Activated CD8-positive, alpha-beta memory T cell treated with anti-CD3 and anti-CD28 coated beads, Interleukin-2, amount 10 ng/mL, durations not matched to agents 7 days and 5 days (primary cell): ENCODE results near the gene ATP6V0B. TPM values are rescaled to one million over a fixed set of nuclear protein-coding genes. Genes with fewer than 3 reads are reported as not detected.

Experiments
- ATAC-seq: fragments of 150-1000 bp; cut with Tn5 transposase; one replicate; pipeline ENCODE4 v1.10.0; 2021; ENCODE audit warnings: moderate library complexity
- CTCF ChIA-PET: fragments of 350-600 bp; sonication (Branson Sonifier 250); formaldehyde crosslinking; loops from one replicate; lab custom pipeline; 2021; ENCODE audit warnings: antibody characterized with exemption; lab: Charles Lee
- DNase-seq: peaks from one replicate; pipeline ENCODE4 v3.0.0-alpha.2; 2020
- H3K27ac Mint-ChIP-seq: one replicate; pipeline ENCODE4 v1.8.0; 2021; ENCODE audit warnings: mild to moderate bottlenecking, mixed read lengths
- H3K27me3 Mint-ChIP-seq: one replicate; pipeline ENCODE4 v1.8.0; 2021; ENCODE audit warnings: mixed read lengths
- H3K36me3 Mint-ChIP-seq: one replicate; pipeline ENCODE4 v1.8.0; 2021; ENCODE audit warnings: mild to moderate bottlenecking, mixed read lengths
- H3K4me1 Mint-ChIP-seq: one replicate; pipeline ENCODE4 v1.8.0; 2021; ENCODE audit warnings: mixed read lengths
- H3K4me3 Mint-ChIP-seq: one replicate; pipeline ENCODE4 v1.8.0; 2021; ENCODE audit warnings: mild to moderate bottlenecking, moderate library complexity, mixed read lengths
- H3K9me3 Mint-ChIP-seq: one replicate; pipeline ENCODE4 v1.8.0; 2022; ENCODE audit warnings: low read depth, mixed read lengths
- total RNA-seq, 2 experiments: library from RNA; stranded (reverse); gene quantifications; one replicate each; pipeline ENCODE4 v1.2.3, GENCODE V29; 2021

The ATP6V0B gene
- total RNA-seq, 2 experiments from 2014 or later: 108 to 139 TPM

- peaks cover 12% of the 10 kb centered on the region for H3K4me1 Mint-ChIP-seq
- no peaks in the 10 kb centered on the region for H3K36me3 Mint-ChIP-seq
- DNase-seq (no peak), ATAC-seq (no peak)
- H3K9me3 Mint-ChIP-seq: no peaks in the 10 kb centered on the region
- CTCF ChIA-PET: interaction anchor here (2.6 kb wide), 1 partner anchor 11 kb away, joined by 11 read pairs; no protein-coding TSS in a partner anchor
- no peak overlapping the region for H3K4me3 Mint-ChIP-seq
- no peaks in the 10 kb centered on the region for H3K27me3 Mint-ChIP-seq
- H3K27ac Mint-ChIP-seq: no peak overlapping the region
These were observed 51.1 kb downstream of the ATP6V0B start for GRCh38 chr1:44025816-44026215.

DNA sequence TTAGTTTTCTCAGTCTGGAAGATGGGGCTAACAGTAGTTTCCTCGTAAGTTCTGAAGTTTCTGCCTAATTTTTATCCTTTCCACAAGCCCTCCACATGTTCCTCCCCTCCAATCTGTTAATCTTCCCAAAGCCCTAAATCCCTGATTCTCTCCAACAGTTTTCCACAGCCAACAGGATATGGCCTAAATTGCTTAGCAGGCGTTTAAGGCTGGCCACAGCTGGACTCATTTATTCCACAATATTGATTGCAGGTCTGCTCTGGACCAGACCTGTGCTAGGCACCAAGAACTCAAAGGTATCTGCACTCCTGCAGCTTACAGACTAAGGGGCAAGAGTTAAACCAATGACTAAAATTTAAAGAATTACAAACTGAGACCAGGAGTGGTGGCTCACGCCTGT lies 52.6 kb downstream of the ATP6V0B start:
- no peaks in the 10 kb centered on the region for H3K9me3 Mint-ChIP-seq
- no peak for ATAC-seq
- H3K27me3 Mint-ChIP-seq: no peaks in the 10 kb centered on the region
- CTCF ChIA-PET: interaction anchor here (0.9 to 2.6 kb wide), 3 partner anchors 9 to 394 kb away, joined by 3 to 11 read pairs (median 6); no protein-coding TSS in a partner anchor
- peaks cover 16% of the 10 kb centered on the region for H3K4me1 Mint-ChIP-seq
- no peak overlapping the region for H3K27ac Mint-ChIP-seq
- no peak for DNase-seq
- no peaks in the 10 kb centered on the region for H3K36me3 Mint-ChIP-seq
- H3K4me3 Mint-ChIP-seq: no peak overlapping the region

Other genes starting within 250 kb of the ATP6V0B start
- not detected for gene ARTN, start 41.2 kb upstream of the ATP6V0B start, total RNA-seq
- 10 to 100 TPM; 25.3 to 29.4 TPM for gene IPO13, start 28.0 kb upstream of the ATP6V0B start, total RNA-seq
- 10 to 100 TPM; 28.1 to 39.8 TPM for gene DPH2, start 5.0 kb upstream of the ATP6V0B start, total RNA-seq
- 10 to 100 TPM; 20.1 to 25.5 TPM for gene B4GALT2, start 4.2 kb downstream of the ATP6V0B start, total RNA-seq
- 1 to 10 TPM; 1.3 to 1.5 TPM for gene CCDC24, start 16.6 kb downstream of the ATP6V0B start, total RNA-seq
- gene SLC6A9, start 56.5 kb downstream of the ATP6V0B start, total RNA-seq: 1 to 10 TPM; 2.6 to 5.3 TPM
- not detected for gene KLF17, start 143.9 kb downstream of the ATP6V0B start, total RNA-seq
- gene KLF18, start 166.7 kb downstream of the ATP6V0B start, total RNA-seq: not detected
- 10 to 100 TPM; 36.9 to 44.1 TPM for gene DMAP1, start 238.5 kb downstream of the ATP6V0B start, total RNA-seq